ENCODE measurements around the gene CCDC183.
"Not testable (repeated sequence)": the region's sequence is repeated elsewhere in the genome, so short reads cannot be mapped to it uniquely, and the experiment has no call there.

The CCDC183 gene

GRCh38 chr9:136760834-136761544 is 35.1 kb upstream of the CCDC183 start:
- DNase-seq = not testable (repeated sequence)

- DNase-seq = no peak
These were observed 34.6 kb upstream of the CCDC183 start for GRCh38 chr9:136761545-136761981.

- DNase-seq = no peak
These were observed 33.9 kb upstream of the CCDC183 start for GRCh38 chr9:136762221-136762691.

GRCh38 chr9:136762915-136763648 is 33.1 kb upstream of the CCDC183 start:
- DNase-seq = peak; percentile 50

GRCh38 chr9:136763649-136764035 is 32.5 kb upstream of the CCDC183 start:
- DNase-seq = no peak

GRCh38 chr9:136764301-136764891 is 31.7 kb upstream of the CCDC183 start, which contains the start of gene LCN15:
LCN15 (minus strand) TSS chr9:136764518; CDS start chr9:136764488, 30 bp downstream.
- DNase-seq = no peak

GRCh38 chr9:136765041-136765440 is 31.1 kb upstream of the CCDC183 start:
- no peak for DNase-seq

- not testable (repeated sequence) for DNase-seq
These were observed 30.3 kb upstream of the CCDC183 start for GRCh38 chr9:136765745-136766409.

- DNase-seq = peak; percentile 73
These were observed 29.6 kb upstream of the CCDC183 start for GRCh38 chr9:136766410-136767120.

- peak; percentile 58 for DNase-seq
These were observed 26.4 kb upstream of the CCDC183 start for GRCh38 chr9:136769710-136770191.

GRCh38 chr9:136771907-136772415 is 24.2 kb upstream of the CCDC183 start:
- no peak for DNase-seq

- DNase-seq = peak; percentile 30
These were observed 22.6 kb upstream of the CCDC183 start for GRCh38 chr9:136773386-136774044.

GRCh38 chr9:136774416-136775045 is 21.6 kb upstream of the CCDC183 start:
- no peak for DNase-seq

GRCh38 chr9:136775191-136775590 is 20.9 kb upstream of the CCDC183 start:
- DNase-seq = no peak

GRCh38 chr9:136776947-136777346 is 19.2 kb upstream of the CCDC183 start:
- no peak for DNase-seq

- DNase-seq = no peak
These were observed 18.8 kb upstream of the CCDC183 start for GRCh38 chr9:136777359-136777758.

- no peak for DNase-seq
These were observed 16.3 kb upstream of the CCDC183 start for GRCh38 chr9:136779808-136780207.

- DNase-seq = no peak
These were observed 13.7 kb upstream of the CCDC183 start for GRCh38 chr9:136782452-136782851.

GRCh38 chr9:136784249-136784996 is 11.7 kb upstream of the CCDC183 start:
- no peak for DNase-seq

GRCh38 chr9:136784997-136785361 is 11.2 kb upstream of the CCDC183 start:
- DNase-seq = no peak
